Sigmoid colon (tissue), 7 donors: Measurements from ENCODE around the gene RUFY4. TPM values are rescaled to one million over a fixed set of nuclear protein-coding genes. Genes with fewer than 3 reads are reported as not detected.
"Not testable (repeated sequence)": the region's sequence is repeated elsewhere in the genome, so short reads cannot be mapped to it uniquely, and the experiment has no call there.

Experiments
- DNase-seq: peaks from one replicate; pipeline ENCODE4 v3.0.0-alpha.2; 2019
- H3K27ac ChIP-seq, 4 donors: fragments of 200-600 bp; sonication (generic); one replicate each; pipeline ENCODE4 v1.5.1; 2016 to 2019; ENCODE audit warnings: mild to moderate bottlenecking in 1 of 4
- H3K27me3 ChIP-seq, 3 donors: fragments of 200-600 bp; sonication (generic); one replicate each; pipeline ENCODE4 v1.5.1; 2019; ENCODE audit warnings: mild to moderate bottlenecking in 1 of 3
- H3K36me3 ChIP-seq, 4 donors: fragments of 200-600 bp; sonication (generic); one replicate each; pipeline ENCODE4 v1.5.1; 2016 to 2019
- H3K4me1 ChIP-seq, 4 donors: fragments of 200-600 bp; sonication (generic); one replicate each; pipeline ENCODE4 v1.5.1; 2017 to 2019
- H3K4me3 ChIP-seq, 4 donors: fragments of 200-600 bp; sonication (generic); one replicate each; pipeline ENCODE4 v1.5.1; 2017 to 2019; ENCODE audit warnings: mild to moderate bottlenecking in 2 of 4, moderate library complexity in 1 of 4
- H3K9me3 ChIP-seq, 4 donors: fragments of 200-600 bp in 3 of 4; sonication (generic) in 3 of 4; one replicate each; pipeline versions ENCODE4 v1.5.1 to v1.6.1; 2013 to 2019
- EP300 ChIP-seq, 4 donors: sonication (generic); formaldehyde crosslinking; IDR thresholded peaks; one replicate each; pipeline ENCODE4 v1.6.1; 2017; ENCODE audit warnings: antibody characterized with exemption in 4 of 4
- POLR2A ChIP-seq, 2 donors: fragments of 450-650 bp; IDR thresholded peaks; one replicate each; pipeline ENCODE4 v1.6.1; 2016; ENCODE audit warnings: antibody characterized with exemption in 2 of 2, mild to moderate bottlenecking in 2 of 2, moderate library complexity in 2 of 2
- POLR2AphosphoS5 ChIP-seq, 4 donors: sonication (generic); formaldehyde crosslinking; IDR thresholded peaks; one replicate each; pipeline ENCODE4 v1.6.1; 2017; ENCODE audit warnings: antibody characterized with exemption in 4 of 4
- WGBS, 2 donors: extraction: QIAGEN DNeasy Blood & Tissue Kit; methylation state at CpG; one replicate each; pipeline ENCODE4 v1.1.7; 2013; 5-methylcytosine and 5-hydroxymethylcytosine counted together
- intact Hi-C: fragments of 100-400 bp; cut with DNase I; formaldehyde crosslinking; loops from one replicate; pipeline ENCODE4 v1.15.1; 2023
- polyA plus RNA-seq, 3 donors: library from polyadenylated mRNA; stranded (reverse); fragments of 200-250 nt; gene quantifications; one replicate each; pipeline ENCODE4 v1.2.3, GENCODE V29; 2013
- total RNA-seq, 4 donors: library from RNA; depleted of rRNA; stranded (reverse); fragments of >200 nt; gene quantifications; one replicate each; pipeline ENCODE4 v1.1.0, GENCODE V29; 2016
- TF ChIP-seq, protein P1 (sequence below), 4 experiments: fragments of 450-650 bp in 3 of 4; fragments of 200-600 bp in 1 of 4; IDR thresholded peaks; one replicate each; pipeline ENCODE4 v1.5.1; 2016 to 2019; ENCODE audit warnings: antibody characterized with exemption in 4 of 4, mild to moderate bottlenecking in 3 of 4, moderate library complexity in 2 of 4
- donor health status: healthy with polysubstance abuse.
- donor health status: Bipolar disorder and iron deficiency.
- donor health status: healthy.

Gene RUFY4
- total and polyA plus RNA-seq, 7 donors: 0.16 to 0.73 (median 0.55) TPM; not detected in 4

GRCh38 chr2:218095853-218096252 lies 26.8 kb downstream of the RUFY4 start:
- TF ChIP-seq, protein P1, sequence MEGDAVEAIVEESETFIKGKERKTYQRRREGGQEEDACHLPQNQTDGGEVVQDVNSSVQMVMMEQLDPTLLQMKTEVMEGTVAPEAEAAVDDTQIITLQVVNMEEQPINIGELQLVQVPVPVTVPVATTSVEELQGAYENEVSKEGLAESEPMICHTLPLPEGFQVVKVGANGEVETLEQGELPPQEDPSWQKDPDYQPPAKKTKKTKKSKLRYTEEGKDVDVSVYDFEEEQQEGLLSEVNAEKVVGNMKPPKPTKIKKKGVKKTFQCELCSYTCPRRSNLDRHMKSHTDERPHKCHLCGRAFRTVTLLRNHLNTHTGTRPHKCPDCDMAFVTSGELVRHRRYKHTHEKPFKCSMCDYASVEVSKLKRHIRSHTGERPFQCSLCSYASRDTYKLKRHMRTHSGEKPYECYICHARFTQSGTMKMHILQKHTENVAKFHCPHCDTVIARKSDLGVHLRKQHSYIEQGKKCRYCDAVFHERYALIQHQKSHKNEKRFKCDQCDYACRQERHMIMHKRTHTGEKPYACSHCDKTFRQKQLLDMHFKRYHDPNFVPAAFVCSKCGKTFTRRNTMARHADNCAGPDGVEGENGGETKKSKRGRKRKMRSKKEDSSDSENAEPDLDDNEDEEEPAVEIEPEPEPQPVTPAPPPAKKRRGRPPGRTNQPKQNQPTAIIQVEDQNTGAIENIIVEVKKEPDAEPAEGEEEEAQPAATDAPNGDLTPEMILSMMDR (IDR thresholded peaks at IDR 0.05): no peak
- TF ChIP-seq EP300 (IDR thresholded peaks at IDR 0.05) (no peak), POLR2A (IDR thresholded peaks at IDR 0.05) (no peak), POLR2AphosphoS5 (IDR thresholded peaks at IDR 0.05) (no peak)
- intact Hi-C loops: no loop called here
- no peak for DNase-seq
- Histone ChIP-seq H3K4me1 (no peaks in the 10 kb centered on the region), H3K36me3 (no peaks in the 10 kb centered on the region), H3K27ac (no peak overlapping the region), H3K27me3 (no peaks in the 10 kb centered on the region), H3K4me3 (no peak overlapping the region), H3K9me3 (no peaks in the 10 kb centered on the region)
- 64 to 73% methylated on average over 8 of the region's 8 CpGs for WGBS, 2 donors

DNA sequence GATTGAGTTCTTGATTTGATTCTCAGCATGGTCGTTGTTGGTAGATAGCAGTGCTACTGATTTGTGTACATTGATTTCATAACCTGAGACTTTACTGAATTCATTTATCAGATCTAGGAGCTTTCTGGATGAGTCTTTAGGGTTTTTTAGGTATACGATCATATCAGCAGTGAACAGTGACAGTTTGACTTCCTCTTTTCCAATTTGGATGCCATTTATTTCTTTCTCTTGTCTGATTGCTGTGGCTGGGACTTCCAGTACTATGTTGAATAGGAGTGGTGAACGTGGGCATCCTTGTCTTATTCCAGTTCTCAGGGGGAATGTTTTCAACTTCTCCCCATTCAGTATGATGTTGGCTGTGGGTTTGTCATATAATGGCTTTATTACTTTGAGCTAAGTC lies 28.9 kb downstream of the RUFY4 start:
- no peaks in the 10 kb centered on the region for H3K27me3 ChIP-seq
- no peaks in the 10 kb centered on the region for H3K9me3 ChIP-seq
- intact Hi-C loops: no loop called here
- H3K4me3 ChIP-seq: no peak overlapping the region
- no peak overlapping the region for H3K27ac ChIP-seq
- H3K36me3 ChIP-seq: no peaks in the 10 kb centered on the region
- TF ChIP-seq, protein P1 (IDR thresholded peaks at IDR 0.05): no peak
- no peak for TF ChIP-seq EP300 (IDR thresholded peaks at IDR 0.05)
- H3K4me1 ChIP-seq: no peaks in the 10 kb centered on the region
- WGBS, 2 donors: 74 to 76% methylated on average over 3 of the region's 3 CpGs
- no peak for DNase-seq

- H3K27ac ChIP-seq, H3K4me1 ChIP-seq, intact Hi-C loops, H3K4me3 ChIP-seq, H3K9me3 ChIP-seq, DNase-seq, H3K27me3 ChIP-seq, H3K36me3 ChIP-seq: not testable (repeated sequence)
- WGBS, 2 donors: 81 to 87% methylated on average over 7 of the region's 7 CpGs
These were observed 39.8 kb downstream of the RUFY4 start for GRCh38 chr2:218108834-218109233.

- H3K4me1 ChIP-seq, H3K9me3 ChIP-seq, H3K4me3 ChIP-seq, H3K36me3 ChIP-seq, H3K27ac ChIP-seq, DNase-seq, intact Hi-C loops, H3K27me3 ChIP-seq: not testable (repeated sequence)
- WGBS, 2 donors: 60 to 81% methylated on average over 4 of the region's 4 CpGs
These were observed 52.7 kb downstream of the RUFY4 start for GRCh38 chr2:218121789-218122188.

DNA sequence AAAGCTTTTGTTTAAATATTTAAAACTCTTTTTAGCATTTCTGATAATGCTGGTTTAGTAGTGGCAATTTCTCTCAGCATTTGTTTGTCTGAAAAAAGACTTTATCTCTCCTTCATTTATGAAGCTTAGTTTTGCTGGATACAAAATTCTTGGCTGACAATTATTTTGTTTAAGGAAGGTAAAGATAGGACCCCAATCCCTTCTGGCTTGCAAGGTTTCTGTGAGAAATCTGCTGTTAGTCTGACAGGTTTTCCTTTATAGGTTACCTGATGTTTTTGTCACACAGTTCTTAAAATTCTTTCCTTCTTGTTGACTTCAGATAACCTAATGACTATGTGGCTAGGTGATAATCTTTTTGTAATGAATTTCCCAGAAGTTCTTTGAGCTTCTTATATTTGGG lies 53.2 kb downstream of the RUFY4 start:
- H3K27ac ChIP-seq, H3K4me1 ChIP-seq, H3K27me3 ChIP-seq, DNase-seq, H3K36me3 ChIP-seq, intact Hi-C loops, H3K4me3 ChIP-seq, H3K9me3 ChIP-seq: not testable (repeated sequence)

DNA sequence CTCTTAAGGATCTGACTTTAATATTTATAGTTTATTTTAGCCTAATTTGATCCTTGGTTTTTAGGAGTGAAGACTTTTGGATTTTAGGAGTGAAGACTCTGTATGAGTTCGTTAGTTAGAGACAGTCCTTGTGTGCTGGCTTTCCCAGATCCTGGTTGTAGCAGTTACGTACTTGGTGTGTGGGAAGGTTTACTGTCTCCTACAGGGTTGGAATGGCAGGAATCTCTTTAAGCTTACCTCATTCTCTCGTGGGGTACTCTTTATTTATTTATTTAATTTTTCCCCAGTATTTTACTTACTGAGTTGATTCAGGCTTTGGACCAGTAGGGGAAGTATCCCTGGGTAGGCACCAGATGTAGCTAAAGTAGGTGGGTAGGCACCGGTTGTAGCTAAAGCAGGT lies 54.9 kb downstream of the RUFY4 start:
- DNase-seq: no peak
- TF ChIP-seq EP300 (IDR thresholded peaks at IDR 0.05): no peak
- TF ChIP-seq POLR2A (IDR thresholded peaks at IDR 0.05): no peak
- TF ChIP-seq POLR2AphosphoS5 (IDR thresholded peaks at IDR 0.05): no peak
- TF ChIP-seq, protein P1 (IDR thresholded peaks at IDR 0.05): no peak
- Histone ChIP-seq H3K4me3 (no peak overlapping the region), H3K36me3 (no peaks in the 10 kb centered on the region), H3K27me3 (no peaks in the 10 kb centered on the region), H3K4me1 (no peaks in the 10 kb centered on the region), H3K27ac (no peak overlapping the region), H3K9me3 (peaks cover 0 to 3% (median 1%) of the 10 kb centered on the region in 4 donors)
- WGBS, 2 donors: 68 to 82% methylated on average over 4 of the region's 4 CpGs
- intact Hi-C loops: no loop called here
